C4-2B (cell line): ENCODE measurements around the gene PDPK1.

ENCODE experiments used
- ZFX ChIP-seq: fragments of 450-650 bp; IDR thresholded peaks from 2 replicates; pipeline ENCODE4 v1.6.1; 2017
- TF ChIP-seq, protein P1 (sequence below): fragments of 450-650 bp; conservative IDR thresholded peaks from 2 replicates; pipeline ENCODE4 v1.5.1; 2017; ENCODE audit warnings: mild to moderate bottlenecking

DNA sequence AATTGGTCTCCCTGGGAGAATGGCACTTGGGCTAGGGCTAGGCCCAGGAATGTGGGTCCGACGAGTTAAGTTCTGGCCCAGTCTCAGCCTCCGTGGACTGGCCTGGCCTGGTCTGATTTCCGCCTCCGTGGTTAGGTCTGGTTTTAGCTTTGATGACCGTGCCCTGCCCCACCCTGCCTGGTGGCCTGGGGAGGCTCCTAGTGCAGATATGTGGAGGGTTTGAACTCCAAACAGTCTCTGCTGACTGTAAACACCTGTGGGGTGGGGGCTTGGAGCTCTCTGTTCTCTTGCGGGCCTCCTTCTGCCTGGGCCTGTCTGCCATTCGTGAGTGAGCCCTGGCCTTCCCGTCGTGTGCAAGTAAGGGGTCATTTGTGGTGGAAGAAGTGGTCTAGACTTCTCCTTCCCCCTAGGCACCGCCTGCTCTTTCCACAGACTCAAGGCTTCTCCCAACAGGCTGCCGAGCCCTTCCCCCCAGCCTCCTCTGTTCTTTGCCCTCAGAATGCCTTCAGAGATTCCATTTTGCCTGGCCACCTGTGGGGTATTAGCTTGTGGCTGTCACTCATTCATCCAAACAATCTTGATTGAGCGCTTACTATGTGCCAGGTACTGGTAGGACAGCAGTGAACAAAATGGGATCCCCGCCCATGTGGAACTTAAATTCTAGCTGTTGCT lies 22.5 kb upstream of the PDPK1 start:
- TF ChIP-seq, protein P1, sequence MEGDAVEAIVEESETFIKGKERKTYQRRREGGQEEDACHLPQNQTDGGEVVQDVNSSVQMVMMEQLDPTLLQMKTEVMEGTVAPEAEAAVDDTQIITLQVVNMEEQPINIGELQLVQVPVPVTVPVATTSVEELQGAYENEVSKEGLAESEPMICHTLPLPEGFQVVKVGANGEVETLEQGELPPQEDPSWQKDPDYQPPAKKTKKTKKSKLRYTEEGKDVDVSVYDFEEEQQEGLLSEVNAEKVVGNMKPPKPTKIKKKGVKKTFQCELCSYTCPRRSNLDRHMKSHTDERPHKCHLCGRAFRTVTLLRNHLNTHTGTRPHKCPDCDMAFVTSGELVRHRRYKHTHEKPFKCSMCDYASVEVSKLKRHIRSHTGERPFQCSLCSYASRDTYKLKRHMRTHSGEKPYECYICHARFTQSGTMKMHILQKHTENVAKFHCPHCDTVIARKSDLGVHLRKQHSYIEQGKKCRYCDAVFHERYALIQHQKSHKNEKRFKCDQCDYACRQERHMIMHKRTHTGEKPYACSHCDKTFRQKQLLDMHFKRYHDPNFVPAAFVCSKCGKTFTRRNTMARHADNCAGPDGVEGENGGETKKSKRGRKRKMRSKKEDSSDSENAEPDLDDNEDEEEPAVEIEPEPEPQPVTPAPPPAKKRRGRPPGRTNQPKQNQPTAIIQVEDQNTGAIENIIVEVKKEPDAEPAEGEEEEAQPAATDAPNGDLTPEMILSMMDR: no peak
- TF ChIP-seq ZFX: no peak
